Measurements from ENCODE around the gene TRIM14.
"Not testable (repeated sequence)": the region's sequence is repeated elsewhere in the genome, so short reads cannot be mapped to it uniquely, and the experiment has no call there.

TRIM14 gene

GRCh38 chr9:98142182-98142907 lies 23.3 kb upstream of the TRIM14 start:
- no peak for DNase-seq

- DNase-seq, result no peak
These were observed 21.5 kb upstream of the TRIM14 start for GRCh38 chr9:98140503-98140902.

- DNase-seq, result no peak
These were observed 17.5 kb upstream of the TRIM14 start for GRCh38 chr9:98136489-98136888.

GRCh38 chr9:98135938-98136337 lies 16.9 kb upstream of the TRIM14 start:
- DNase-seq, result no peak

- no peak for DNase-seq
These were observed 16.5 kb upstream of the TRIM14 start for GRCh38 chr9:98135558-98135934.

GRCh38 chr9:98134702-98135557 lies 15.9 kb upstream of the TRIM14 start:
- no peak for DNase-seq

GRCh38 chr9:98132806-98133631 lies 14.0 kb upstream of the TRIM14 start:
- DNase-seq, result no peak

GRCh38 chr9:98132158-98132557 lies 13.1 kb upstream of the TRIM14 start:
- no peak for DNase-seq

- DNase-seq, result no peak
These were observed 11.7 kb upstream of the TRIM14 start for GRCh38 chr9:98130576-98131228.

GRCh38 chr9:98130060-98130459 lies 11.0 kb upstream of the TRIM14 start:
- not testable (repeated sequence) for DNase-seq

- no peak for DNase-seq
These were observed 10.4 kb upstream of the TRIM14 start for GRCh38 chr9:98129451-98129881.

GRCh38 chr9:98128316-98128715 lies 9.3 kb upstream of the TRIM14 start:
- no peak for DNase-seq

- DNase-seq, result no peak
These were observed 8.2 kb upstream of the TRIM14 start for GRCh38 chr9:98127226-98127625.

- no peak for DNase-seq
These were observed 5.8 kb upstream of the TRIM14 start for GRCh38 chr9:98124637-98125426.

- DNase-seq, result not testable (repeated sequence)
These were observed 5.1 kb upstream of the TRIM14 start for GRCh38 chr9:98124091-98124490.

GRCh38 chr9:98121058-98121457 lies 2.0 kb upstream of the TRIM14 start:
- no peak for DNase-seq

GRCh38 chr9:98120476-98120875 lies 1.5 kb upstream of the TRIM14 start:
- no peak for DNase-seq

GRCh38 chr9:98117984-98118639 lies 910 bp downstream of the TRIM14 start:
- peak; percentile 33 for DNase-seq

- not testable (repeated sequence) for DNase-seq
These were observed 1.9 kb downstream of the TRIM14 start for GRCh38 chr9:98117097-98117496.

GRCh38 chr9:98109052-98109451 lies 10.0 kb downstream of the TRIM14 start:
- no peak for DNase-seq

- no peak for DNase-seq
These were observed 10.4 kb downstream of the TRIM14 start for GRCh38 chr9:98108531-98109031.

Measured in effector CD4-positive, alpha-beta T cell (primary cell).